ENCODE results near the gene JAK1. TPM values are rescaled to one million over a fixed set of nuclear protein-coding genes. Genes with fewer than 3 reads are reported as not detected.
A peak's percentile ranks its signal among the peaks of the same experiment; 100 is the strongest.
"Not testable (repeated sequence)": the region's sequence is repeated elsewhere in the genome, so short reads cannot be mapped to it uniquely, and the experiment has no call there.

JAK1 gene
- total RNA-seq, 1 experiment from 2014 or later: 339 TPM

GRCh38 chr1:64933296-64934070 is 32.9 kb downstream of the JAK1 start:
- no peaks in the 10 kb centered on the region for H3K27me3 ChIP-seq (replicated peaks; ENCODE audit: insufficient read depth, low read depth, low read length, poor library complexity)
- BruUV-seq (replicated peaks): no TSS peak
- peak; percentile 54 for DNase-seq (ENCODE audit: low spot score)
- no peak for TF ChIP-seq EZH2 (IDR thresholded peaks at IDR 0.05; ENCODE audit: borderline replicate concordance, low read depth, low read length, poor library complexity, severe bottlenecking)
- TF ChIP-seq, protein P1, sequence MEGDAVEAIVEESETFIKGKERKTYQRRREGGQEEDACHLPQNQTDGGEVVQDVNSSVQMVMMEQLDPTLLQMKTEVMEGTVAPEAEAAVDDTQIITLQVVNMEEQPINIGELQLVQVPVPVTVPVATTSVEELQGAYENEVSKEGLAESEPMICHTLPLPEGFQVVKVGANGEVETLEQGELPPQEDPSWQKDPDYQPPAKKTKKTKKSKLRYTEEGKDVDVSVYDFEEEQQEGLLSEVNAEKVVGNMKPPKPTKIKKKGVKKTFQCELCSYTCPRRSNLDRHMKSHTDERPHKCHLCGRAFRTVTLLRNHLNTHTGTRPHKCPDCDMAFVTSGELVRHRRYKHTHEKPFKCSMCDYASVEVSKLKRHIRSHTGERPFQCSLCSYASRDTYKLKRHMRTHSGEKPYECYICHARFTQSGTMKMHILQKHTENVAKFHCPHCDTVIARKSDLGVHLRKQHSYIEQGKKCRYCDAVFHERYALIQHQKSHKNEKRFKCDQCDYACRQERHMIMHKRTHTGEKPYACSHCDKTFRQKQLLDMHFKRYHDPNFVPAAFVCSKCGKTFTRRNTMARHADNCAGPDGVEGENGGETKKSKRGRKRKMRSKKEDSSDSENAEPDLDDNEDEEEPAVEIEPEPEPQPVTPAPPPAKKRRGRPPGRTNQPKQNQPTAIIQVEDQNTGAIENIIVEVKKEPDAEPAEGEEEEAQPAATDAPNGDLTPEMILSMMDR (conservative IDR thresholded peaks at IDR 0.05; ENCODE audit: low read depth, low read length): no peak
- H3K36me3 ChIP-seq (ENCODE audit: insufficient read depth, low read length, poor library complexity, severe bottlenecking): peaks cover 4% of the 10 kb centered on the region
- intact Hi-C loops (cut with micrococcal nuclease; ENCODE audit: unreplicated experiment): no loop called here
- H3K9me3 ChIP-seq (ENCODE audit: low read depth, low read length, poor library complexity, severe bottlenecking): no peaks in the 10 kb centered on the region
- ChIA-PET POLR2A (ENCODE audit: low non-redundant PET) (interaction anchor here (0.5 to 0.8 kb wide), 5 partner anchors 16 to 1122 kb away, joined by 3 to 5 read pairs (median 4); no protein-coding TSS in a partner anchor), CTCF (no interaction called here)
- peaks cover 61% of the 10 kb centered on the region for H3K4me1 ChIP-seq (ENCODE audit: insufficient read depth, low read length, poor library complexity, severe bottlenecking)
- H3K4me3 ChIP-seq (ENCODE audit: low read depth, low read length, poor library complexity, severe bottlenecking): peak overlapping the region; percentile 6
- peak overlapping the region; percentile 80 for H3K27ac ChIP-seq (ENCODE audit: low read depth, low read length, poor library complexity, severe bottlenecking)

GRCh38 chr1:64932962-64933295 is 33.4 kb downstream of the JAK1 start:
- intact Hi-C loops (cut with micrococcal nuclease; ENCODE audit: unreplicated experiment): no loop called here
- CTCF ChIA-PET: no interaction called here

GRCh38 chr1:64930640-64931039 is 35.7 kb downstream of the JAK1 start:
- BruUV-seq (replicated peaks); intact Hi-C loops (cut with micrococcal nuclease; ENCODE audit: unreplicated experiment): not testable (repeated sequence)

More at GRCh38 chr1:64932962-64933295, 33.4 kb downstream of the JAK1 start:
- no peak for DNase-seq (ENCODE audit: low spot score)
- H3K36me3 ChIP-seq (ENCODE audit: insufficient read depth, low read length, poor library complexity, severe bottlenecking): peaks cover 4% of the 10 kb centered on the region
- H3K4me1 ChIP-seq (ENCODE audit: insufficient read depth, low read length, poor library complexity, severe bottlenecking): peaks cover 67% of the 10 kb centered on the region
- no peak overlapping the region for H3K4me3 ChIP-seq (ENCODE audit: low read depth, low read length, poor library complexity, severe bottlenecking)
- H3K27ac ChIP-seq (ENCODE audit: low read depth, low read length, poor library complexity, severe bottlenecking): peak overlapping the region; percentile 80
- no peak for TF ChIP-seq EZH2 (IDR thresholded peaks at IDR 0.05; ENCODE audit: borderline replicate concordance, low read depth, low read length, poor library complexity, severe bottlenecking)
- TF ChIP-seq, protein P1 (conservative IDR thresholded peaks at IDR 0.05; ENCODE audit: low read depth, low read length): no peak
- H3K27me3 ChIP-seq (replicated peaks; ENCODE audit: insufficient read depth, low read depth, low read length, poor library complexity): no peaks in the 10 kb centered on the region
- POLR2A ChIA-PET (ENCODE audit: low non-redundant PET): interaction anchor here (0.6 to 0.8 kb wide), 4 partner anchors 17 to 226 kb away, joined by 3 to 4 read pairs (median 4); no protein-coding TSS in a partner anchor
- no peaks in the 10 kb centered on the region for H3K9me3 ChIP-seq (ENCODE audit: low read depth, low read length, poor library complexity, severe bottlenecking)
- no TSS peak for BruUV-seq (replicated peaks)

More at GRCh38 chr1:64930640-64931039, 35.7 kb downstream of the JAK1 start:
- H3K27ac ChIP-seq (ENCODE audit: low read depth, low read length, poor library complexity, severe bottlenecking); POLR2A ChIA-PET (ENCODE audit: low non-redundant PET); H3K36me3 ChIP-seq (ENCODE audit: insufficient read depth, low read length, poor library complexity, severe bottlenecking); H3K4me3 ChIP-seq (ENCODE audit: low read depth, low read length, poor library complexity, severe bottlenecking); H3K9me3 ChIP-seq (ENCODE audit: low read depth, low read length, poor library complexity, severe bottlenecking); CTCF ChIA-PET; H3K27me3 ChIP-seq (replicated peaks; ENCODE audit: insufficient read depth, low read depth, low read length, poor library complexity); DNase-seq (ENCODE audit: low spot score): not testable (repeated sequence)
- H3K4me1 ChIP-seq (ENCODE audit: insufficient read depth, low read length, poor library complexity, severe bottlenecking): peaks cover 67% of the 10 kb centered on the region
